T47D (cell line): ENCODE measurements around the gene LRRK2.

Experiments used
- DNase-seq, 2 experiments: peaks; one replicate each; pipeline versions ENCODE4 v3.0.0 to v3.0.0-alpha.2; 2011 to 2012; ENCODE audit warnings: low read depth in 1 of 2, low spot score in 1 of 2
- JUND ChIP-seq: IDR thresholded peaks from 2 replicates; pipeline ENCODE4 v1.6.1; 2012; ENCODE audit warnings: low read depth
- in situ Hi-C: cut with HindIII; loops from 2 replicates; pipeline ENCODE4 v1.10.0; 2016; ENCODE audit warnings: low sequenced_read_pairs, low pct_unique_long_range_greater_than_20kb

Gene LRRK2

GRCh38 chr12:40224439-40225291 is at the start of gene LRRK2:
Gene LRRK2, plus strand, starts transcription at chr12:40224997. Its CDS starts 135 bp downstream, at chr12:40225132.
- in situ Hi-C loops: no loop called here
- TF ChIP-seq JUND: no peak
- DNase-seq: peak; percentile 68 to 79

DNA sequence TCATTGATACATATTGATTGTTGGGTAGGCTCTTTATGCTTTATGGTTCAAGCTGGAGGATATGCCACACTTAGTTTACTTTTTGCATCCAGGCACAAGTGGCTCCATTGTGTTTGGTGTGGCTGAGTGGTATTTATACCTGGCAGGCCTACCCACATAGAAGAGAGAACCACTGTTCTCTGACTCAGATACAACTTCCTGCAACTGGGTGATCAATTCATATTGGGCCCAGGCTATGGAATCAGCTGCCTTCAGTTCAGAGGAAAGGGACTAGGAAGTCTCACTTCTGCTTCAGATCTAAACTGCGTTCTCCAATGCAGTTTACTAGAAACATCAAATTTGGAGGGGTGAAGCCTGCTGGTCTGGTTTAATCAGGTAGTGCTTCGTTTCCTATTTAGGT is 49.8 kb upstream of the LRRK2 start:
- TF ChIP-seq JUND: no peak
- no peak for DNase-seq
- in situ Hi-C loops: no loop called here

DNA sequence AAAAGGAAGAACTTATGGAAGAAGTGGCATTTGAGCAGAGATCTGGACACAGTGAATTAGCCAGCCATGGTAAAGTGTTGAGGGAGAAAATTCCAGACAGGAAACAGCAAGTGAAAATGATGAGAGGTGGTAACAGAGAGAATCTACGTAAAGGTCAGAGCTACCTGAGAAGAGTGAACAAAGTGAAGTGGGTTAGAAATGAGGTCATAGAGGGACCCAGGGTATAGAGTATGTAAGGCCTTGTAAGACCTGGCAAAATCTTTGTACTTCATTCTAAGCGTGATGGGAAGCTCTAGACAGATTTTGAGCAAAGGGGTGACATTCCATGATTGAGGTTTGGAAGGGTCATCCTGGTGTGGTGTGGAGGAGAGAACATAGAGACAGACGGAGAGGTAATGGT is 49.3 kb upstream of the LRRK2 start:
- in situ Hi-C loops: no loop called here
- TF ChIP-seq JUND: no peak
- no peak for DNase-seq

DNA sequence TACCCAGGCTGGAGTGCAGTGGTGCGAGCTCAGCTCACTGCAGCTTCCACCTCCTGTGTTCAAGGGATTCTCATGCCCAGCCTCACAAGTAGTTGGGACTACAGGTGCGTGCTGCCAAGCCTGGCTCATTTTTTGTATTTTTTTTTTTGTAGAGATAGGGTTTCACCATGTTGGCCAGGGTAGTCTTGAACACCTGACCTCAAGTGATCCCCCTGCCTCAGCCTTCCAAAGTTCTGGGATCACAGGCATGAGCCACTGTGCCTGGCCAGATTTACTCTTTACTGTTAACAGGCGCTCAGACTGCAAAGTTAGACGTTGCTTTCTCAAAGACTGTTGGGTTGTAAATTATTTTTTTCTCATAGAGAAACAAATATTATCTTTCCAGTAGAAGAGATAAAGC is 46.1 kb upstream of the LRRK2 start:
- DNase-seq: no peak
- in situ Hi-C loops: no loop called here
- no peak for TF ChIP-seq JUND

DNA sequence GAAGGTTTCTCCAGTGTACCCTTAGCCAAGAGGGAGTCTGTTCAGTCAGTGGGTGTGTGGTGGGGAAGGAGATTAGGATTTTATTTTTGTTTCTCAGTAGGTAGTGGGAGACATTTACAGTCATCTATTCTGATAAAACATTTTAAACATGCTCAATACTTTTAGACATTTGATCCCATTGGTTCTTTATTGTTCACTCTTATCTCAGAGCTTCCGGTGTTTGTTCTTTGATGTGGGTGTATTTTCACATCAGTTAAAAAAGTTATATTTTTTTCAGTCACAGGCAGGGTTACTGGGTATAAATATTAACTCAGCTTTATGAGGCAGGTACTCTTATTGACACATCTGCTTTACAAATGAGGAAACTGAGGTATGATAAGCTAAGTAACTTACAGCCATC is 43.3 kb upstream of the LRRK2 start:
- no peak for DNase-seq
- in situ Hi-C loops: no loop called here
- TF ChIP-seq JUND: no peak

DNA sequence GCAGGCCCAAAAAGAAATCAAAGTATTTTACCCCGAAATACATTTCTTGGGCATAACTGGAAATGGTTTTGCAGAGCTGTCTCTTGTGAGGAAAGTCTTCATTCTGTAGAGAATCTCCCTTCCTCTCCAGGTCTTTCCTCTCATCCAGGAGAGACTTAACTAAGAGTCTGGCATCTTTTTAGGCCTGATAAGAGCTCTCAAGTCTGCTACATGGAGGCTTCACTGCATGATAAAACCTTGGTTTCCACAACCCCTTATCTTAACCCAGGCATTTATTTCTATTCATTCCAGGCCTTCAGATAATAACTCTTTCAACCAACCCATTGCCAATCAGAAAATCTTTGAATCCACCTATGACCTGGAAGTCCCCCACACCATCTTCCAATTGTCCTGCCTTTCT is 41.1 kb upstream of the LRRK2 start:
- in situ Hi-C loops: no loop called here
- no peak for DNase-seq
- no peak for TF ChIP-seq JUND

DNA sequence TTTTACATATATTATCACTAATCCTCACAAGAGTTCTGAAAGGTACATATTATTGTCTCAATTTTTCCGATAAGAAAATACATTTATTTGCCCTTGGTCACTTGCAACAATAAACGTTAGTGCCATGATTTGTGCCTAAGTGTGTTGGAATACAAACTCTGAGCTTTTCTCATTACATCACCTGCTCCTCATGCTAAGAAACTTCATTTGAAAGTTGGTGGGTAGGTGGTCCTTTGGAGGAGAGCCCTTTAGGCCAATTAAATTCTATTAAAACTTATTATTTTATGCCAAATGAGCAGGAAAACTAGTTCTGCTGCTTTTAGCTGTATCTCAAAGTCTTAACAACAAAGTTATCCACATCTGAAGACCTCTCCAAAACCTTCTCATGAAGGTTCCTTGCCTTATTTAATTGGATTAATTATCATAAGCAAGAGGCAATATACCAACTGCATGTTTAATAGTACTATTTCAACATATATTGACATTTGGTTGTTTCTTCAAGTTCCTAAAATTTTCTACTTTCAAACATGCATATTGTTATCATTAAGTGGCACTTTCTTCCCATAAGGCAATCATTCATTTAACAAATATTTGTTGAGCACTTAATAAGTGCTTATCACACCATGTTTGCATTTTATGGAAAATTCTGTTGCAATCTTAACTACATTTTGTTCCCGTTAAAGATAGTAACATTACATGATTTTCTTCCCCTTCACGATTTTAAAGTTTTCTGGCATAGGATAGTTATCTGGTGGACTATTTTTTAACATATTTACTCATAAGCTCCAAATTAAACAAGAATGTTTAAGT is 40.1 kb upstream of the LRRK2 start:
- no peak for TF ChIP-seq JUND
- DNase-seq: no peak
- in situ Hi-C loops: no loop called here

DNA sequence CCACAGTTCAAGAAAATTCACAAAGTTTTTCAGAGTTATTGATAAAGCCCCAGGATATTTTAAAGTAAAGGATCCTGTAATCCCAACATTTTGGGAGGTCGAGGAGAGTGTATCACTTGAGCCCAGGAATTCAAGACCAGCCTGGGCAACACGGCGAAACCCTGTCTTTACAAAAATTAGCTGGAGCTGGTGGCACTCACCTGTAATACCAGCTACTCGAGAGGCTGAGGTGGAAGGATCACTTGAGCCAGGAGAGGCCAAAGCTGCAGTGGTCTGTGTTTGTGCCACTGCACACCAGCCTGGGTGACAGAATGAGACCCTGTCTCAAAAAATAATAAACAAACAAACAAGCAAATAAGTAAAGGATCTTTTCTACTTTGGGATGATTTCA is 39.5 kb upstream of the LRRK2 start:
- DNase-seq: no peak
- in situ Hi-C loops: no loop called here
- TF ChIP-seq JUND: no peak

DNA sequence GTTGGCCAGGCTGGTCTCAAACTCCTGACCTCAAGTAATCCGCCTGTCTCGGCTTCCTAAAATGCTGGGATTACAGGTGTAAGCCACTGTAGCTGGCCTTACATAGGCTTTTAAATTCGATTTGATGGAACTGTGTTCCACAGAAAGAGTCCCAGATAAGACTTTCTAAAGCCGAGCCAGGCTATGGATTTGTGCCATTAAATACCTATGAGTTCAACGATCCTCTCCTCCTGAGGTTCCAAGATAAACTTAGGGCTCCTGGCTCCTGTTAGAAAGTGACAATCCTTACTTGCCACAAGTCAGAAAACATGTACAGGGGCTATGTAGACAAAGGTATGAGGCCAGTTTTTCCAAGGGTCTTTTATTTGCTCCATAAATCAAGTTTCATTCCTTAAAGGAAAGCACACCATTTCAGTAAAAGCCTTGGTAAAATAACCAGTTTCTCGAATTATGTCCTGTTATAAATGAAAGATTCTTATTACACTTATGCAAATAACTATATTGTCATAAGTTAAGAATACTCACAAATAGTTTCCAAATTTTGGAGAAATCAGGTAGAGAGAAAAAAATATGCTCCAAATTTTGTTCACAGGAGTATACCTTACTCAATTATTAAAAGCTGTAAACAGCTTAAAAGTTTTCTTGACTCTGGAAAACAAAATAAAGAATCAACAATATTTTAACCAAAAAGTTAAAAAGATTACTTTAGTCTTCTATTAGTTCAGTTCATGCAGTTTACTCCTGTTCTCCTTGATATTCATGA is 36.1 kb upstream of the LRRK2 start:
- no peak for DNase-seq
- in situ Hi-C loops: no loop called here
- no peak for TF ChIP-seq JUND

GRCh38 chr12:40192704-40193255 is 32.0 kb upstream of the LRRK2 start:
- DNase-seq: no peak
- in situ Hi-C loops: no loop called here
- TF ChIP-seq JUND: no peak

- in situ Hi-C loops: no loop called here
- no peak for DNase-seq
- no peak for TF ChIP-seq JUND
Observed at GRCh38 chr12:40194846-40195245, 30.0 kb upstream of the LRRK2 start.

GRCh38 chr12:40197590-40197989 is 27.2 kb upstream of the LRRK2 start:
- in situ Hi-C loops: no loop called here
- TF ChIP-seq JUND: no peak

DNA sequence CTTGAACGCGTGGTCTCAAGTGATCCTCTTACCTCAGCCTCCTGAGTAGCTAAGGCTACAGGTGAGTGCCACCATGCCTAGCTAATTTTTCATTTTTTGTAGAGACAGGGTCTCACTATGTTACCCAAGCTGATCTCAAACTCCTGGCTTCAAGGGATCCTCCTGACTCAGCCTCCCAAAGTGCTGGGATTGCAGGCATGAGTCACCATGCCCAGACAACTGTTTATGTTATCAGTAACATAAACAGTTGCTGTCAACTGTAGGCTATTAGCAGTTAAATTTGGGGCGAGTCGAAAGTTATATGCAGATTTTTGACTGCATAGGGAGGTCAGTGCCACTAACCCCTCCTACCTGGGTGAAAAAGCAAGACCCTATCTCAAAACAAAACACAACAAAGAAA is 26.2 kb upstream of the LRRK2 start:
- no peak for DNase-seq
- in situ Hi-C loops: no loop called here
- TF ChIP-seq JUND: no peak

More at GRCh38 chr12:40197590-40197989, 27.2 kb upstream of the LRRK2 start:
- no peak for DNase-seq
